Progenitor cell of endocrine pancreas (in vitro differentiated cells): ENCODE measurements around the gene ITGA3. TPM values are rescaled to one million over a fixed set of nuclear protein-coding genes. Genes with fewer than 3 reads are reported as not detected.

Source experiments
- DNase-seq: peaks from one replicate; pipeline ENCODE4 v3.0.0; 2021; ENCODE audit warnings: low spot score; ENCODE audit not compliant: unreplicated experiment
- H3K27ac Mint-ChIP-seq: 2 replicates; pipeline ENCODE4 v1.8.0; 2021; ENCODE audit warnings: mild to moderate bottlenecking, moderate library complexity, mixed read lengths
- H3K27me3 Mint-ChIP-seq: 2 replicates; pipeline ENCODE4 v1.8.0; 2021; ENCODE audit warnings: mixed read lengths
- H3K36me3 Mint-ChIP-seq: 2 replicates; pipeline ENCODE4 v1.8.0; 2022; ENCODE audit warnings: mixed read lengths; ENCODE audit not compliant: insufficient read depth
- H3K4me1 Mint-ChIP-seq: 2 replicates; pipeline ENCODE4 v1.8.0; 2021; ENCODE audit warnings: low read depth, mixed read lengths
- H3K4me3 Mint-ChIP-seq: 2 replicates; pipeline ENCODE4 v1.8.0; 2021; ENCODE audit warnings: low read depth, mild to moderate bottlenecking, moderate library complexity, mixed read lengths
- H3K9me3 Mint-ChIP-seq: 2 replicates; pipeline ENCODE4 v1.8.0; 2021; ENCODE audit warnings: low read depth, mixed read lengths
- total RNA-seq: library from RNA; stranded (reverse); gene quantifications from 2 replicates; pipeline ENCODE4 v1.2.1, GENCODE V29; 2021
- TF ChIP-seq, protein P1 (sequence below): fragments of 200-600 bp; sonication (generic); IDR thresholded peaks from one replicate; pipeline ENCODE4 v1.5.0; 2021; ENCODE audit warnings: antibody characterized with exemption, mild to moderate bottlenecking; ENCODE audit not compliant: unreplicated experiment

The ITGA3 gene
- total RNA-seq, 1 donor from 2014 or later = 17.6 TPM

DNA sequence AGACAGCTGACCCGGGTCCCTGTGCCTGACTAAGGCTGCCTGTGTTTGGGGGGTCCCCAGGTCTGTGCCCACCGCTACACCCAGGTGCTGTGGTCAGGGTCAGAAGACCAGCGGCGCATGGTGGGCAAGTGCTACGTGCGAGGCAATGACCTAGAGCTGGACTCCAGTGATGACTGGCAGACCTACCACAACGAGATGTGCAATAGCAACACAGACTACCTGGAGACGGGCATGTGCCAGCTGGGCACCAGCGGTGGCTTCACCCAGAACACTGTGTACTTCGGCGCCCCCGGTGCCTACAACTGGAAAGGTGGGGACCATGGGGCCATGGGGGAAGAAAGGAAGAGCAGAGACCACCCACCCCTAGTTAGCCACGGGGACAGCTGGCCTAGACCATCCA is 12.1 kb downstream of the ITGA3 start:
- Mint-ChIP-seq H3K36me3 (peaks cover 9% of the 10 kb centered on the region), H3K27ac (no peak overlapping the region), H3K4me1 (peaks cover 2% of the 10 kb centered on the region), H3K4me3 (no peak overlapping the region), H3K27me3 (peaks cover 9% of the 10 kb centered on the region), H3K9me3 (no peaks in the 10 kb centered on the region)
- TF ChIP-seq, protein P1, sequence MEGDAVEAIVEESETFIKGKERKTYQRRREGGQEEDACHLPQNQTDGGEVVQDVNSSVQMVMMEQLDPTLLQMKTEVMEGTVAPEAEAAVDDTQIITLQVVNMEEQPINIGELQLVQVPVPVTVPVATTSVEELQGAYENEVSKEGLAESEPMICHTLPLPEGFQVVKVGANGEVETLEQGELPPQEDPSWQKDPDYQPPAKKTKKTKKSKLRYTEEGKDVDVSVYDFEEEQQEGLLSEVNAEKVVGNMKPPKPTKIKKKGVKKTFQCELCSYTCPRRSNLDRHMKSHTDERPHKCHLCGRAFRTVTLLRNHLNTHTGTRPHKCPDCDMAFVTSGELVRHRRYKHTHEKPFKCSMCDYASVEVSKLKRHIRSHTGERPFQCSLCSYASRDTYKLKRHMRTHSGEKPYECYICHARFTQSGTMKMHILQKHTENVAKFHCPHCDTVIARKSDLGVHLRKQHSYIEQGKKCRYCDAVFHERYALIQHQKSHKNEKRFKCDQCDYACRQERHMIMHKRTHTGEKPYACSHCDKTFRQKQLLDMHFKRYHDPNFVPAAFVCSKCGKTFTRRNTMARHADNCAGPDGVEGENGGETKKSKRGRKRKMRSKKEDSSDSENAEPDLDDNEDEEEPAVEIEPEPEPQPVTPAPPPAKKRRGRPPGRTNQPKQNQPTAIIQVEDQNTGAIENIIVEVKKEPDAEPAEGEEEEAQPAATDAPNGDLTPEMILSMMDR = no peak
- DNase-seq = no peak

DNA sequence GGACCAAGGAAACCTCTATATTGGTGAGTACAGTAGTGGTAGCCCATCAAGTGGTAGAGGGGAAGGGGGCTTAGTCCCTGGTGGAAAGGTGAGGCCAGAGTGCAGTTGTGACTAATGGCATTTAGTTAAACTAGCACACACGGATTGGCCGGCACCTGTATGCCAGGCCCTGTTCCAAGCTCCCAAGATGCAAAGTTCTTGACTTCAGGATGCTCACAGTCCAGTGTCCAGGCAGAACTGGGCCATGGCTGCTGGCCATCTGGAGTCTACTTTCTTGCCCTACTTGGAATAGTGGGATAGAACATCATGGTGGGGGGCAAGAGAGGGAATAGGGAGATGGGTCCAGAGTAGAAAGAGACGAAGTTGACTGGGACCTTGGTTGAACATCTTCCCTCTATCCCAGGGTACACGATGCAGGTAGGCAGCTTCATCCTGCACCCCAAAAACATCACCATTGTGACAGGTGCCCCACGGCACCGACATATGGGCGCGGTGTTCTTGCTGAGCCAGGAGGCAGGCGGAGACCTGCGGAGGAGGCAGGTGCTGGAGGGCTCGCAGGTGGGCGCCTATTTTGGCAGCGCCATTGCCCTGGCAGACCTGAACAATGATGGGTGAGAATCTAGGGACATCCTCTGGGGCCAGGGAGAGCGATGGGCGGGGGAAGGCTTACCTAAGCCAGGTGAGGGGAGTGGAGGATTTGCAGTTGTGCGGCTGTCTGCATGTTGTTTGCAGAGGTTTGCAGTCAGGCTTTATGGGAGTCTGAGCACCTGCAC is 15.2 kb downstream of the ITGA3 start:
- H3K36me3 Mint-ChIP-seq = peaks cover 11% of the 10 kb centered on the region
- H3K27me3 Mint-ChIP-seq = peaks cover 19% of the 10 kb centered on the region
- no peaks in the 10 kb centered on the region for H3K4me1 Mint-ChIP-seq
- no peak for DNase-seq
- no peak overlapping the region for H3K4me3 Mint-ChIP-seq
- TF ChIP-seq, protein P1 = no peak
- no peak overlapping the region for H3K27ac Mint-ChIP-seq
- no peaks in the 10 kb centered on the region for H3K9me3 Mint-ChIP-seq

GRCh38 chr17:50071692-50072091 is 15.8 kb downstream of the ITGA3 start:
- Mint-ChIP-seq H3K36me3 (peaks cover 11% of the 10 kb centered on the region), H3K9me3 (no peaks in the 10 kb centered on the region), H3K4me1 (no peaks in the 10 kb centered on the region), H3K27ac (no peak overlapping the region), H3K27me3 (peaks cover 21% of the 10 kb centered on the region), H3K4me3 (no peak overlapping the region)
- DNase-seq = no peak
- TF ChIP-seq, protein P1 = no peak

DNA sequence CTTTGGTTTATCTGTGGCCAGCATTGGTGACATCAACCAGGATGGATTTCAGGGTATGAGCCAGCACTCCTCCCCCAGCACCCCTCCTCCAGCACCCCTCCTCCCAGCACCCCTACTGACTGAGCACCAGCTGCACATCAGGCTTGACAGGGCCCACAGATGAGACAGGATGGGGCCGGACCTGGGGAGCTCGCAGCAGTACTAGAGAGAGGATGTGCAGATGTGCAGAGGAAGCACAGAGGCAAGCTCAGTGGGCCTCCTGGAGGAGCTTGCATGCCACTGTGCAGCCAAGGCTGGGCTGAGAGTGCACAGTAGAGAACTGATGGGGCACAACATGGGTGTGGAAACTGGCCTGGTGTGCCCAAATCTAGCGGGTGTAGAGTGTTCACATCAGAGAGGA is 16.2 kb downstream of the ITGA3 start:
- Mint-ChIP-seq H3K9me3 (no peaks in the 10 kb centered on the region), H3K36me3 (peaks cover 11% of the 10 kb centered on the region), H3K27ac (no peak overlapping the region), H3K27me3 (peaks cover 22% of the 10 kb centered on the region), H3K4me1 (no peaks in the 10 kb centered on the region), H3K4me3 (no peak overlapping the region)
- no peak for DNase-seq
- TF ChIP-seq, protein P1 = no peak

DNA sequence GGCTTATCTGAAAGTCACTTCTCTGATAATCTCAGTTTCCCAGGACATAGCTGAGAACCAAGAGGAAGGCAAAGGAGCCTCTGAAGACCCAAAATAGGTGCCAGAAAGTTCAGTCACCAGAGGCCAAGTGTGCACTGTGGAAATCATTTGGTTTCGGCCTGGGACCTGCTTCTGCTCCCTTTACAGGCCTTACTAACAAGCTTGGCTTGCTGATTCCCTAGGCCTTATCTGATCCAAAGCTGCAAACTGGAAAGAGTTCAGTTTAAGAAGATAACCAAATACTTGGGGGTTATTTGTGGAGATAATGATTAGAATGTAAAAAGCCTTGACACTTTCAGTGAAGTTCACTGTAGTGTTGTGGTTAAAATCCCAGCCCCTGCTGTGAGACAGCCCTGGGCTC is 17.0 kb downstream of the ITGA3 start:
- H3K36me3 Mint-ChIP-seq = peaks cover 11% of the 10 kb centered on the region
- H3K4me3 Mint-ChIP-seq = no peak overlapping the region
- H3K27me3 Mint-ChIP-seq = peaks cover 28% of the 10 kb centered on the region
- no peaks in the 10 kb centered on the region for H3K4me1 Mint-ChIP-seq
- no peak for DNase-seq
- no peak overlapping the region for H3K27ac Mint-ChIP-seq
- H3K9me3 Mint-ChIP-seq = no peaks in the 10 kb centered on the region
- TF ChIP-seq, protein P1 = no peak
